ENCODE results near the gene SCN5A.

Gene SCN5A

DNA sequence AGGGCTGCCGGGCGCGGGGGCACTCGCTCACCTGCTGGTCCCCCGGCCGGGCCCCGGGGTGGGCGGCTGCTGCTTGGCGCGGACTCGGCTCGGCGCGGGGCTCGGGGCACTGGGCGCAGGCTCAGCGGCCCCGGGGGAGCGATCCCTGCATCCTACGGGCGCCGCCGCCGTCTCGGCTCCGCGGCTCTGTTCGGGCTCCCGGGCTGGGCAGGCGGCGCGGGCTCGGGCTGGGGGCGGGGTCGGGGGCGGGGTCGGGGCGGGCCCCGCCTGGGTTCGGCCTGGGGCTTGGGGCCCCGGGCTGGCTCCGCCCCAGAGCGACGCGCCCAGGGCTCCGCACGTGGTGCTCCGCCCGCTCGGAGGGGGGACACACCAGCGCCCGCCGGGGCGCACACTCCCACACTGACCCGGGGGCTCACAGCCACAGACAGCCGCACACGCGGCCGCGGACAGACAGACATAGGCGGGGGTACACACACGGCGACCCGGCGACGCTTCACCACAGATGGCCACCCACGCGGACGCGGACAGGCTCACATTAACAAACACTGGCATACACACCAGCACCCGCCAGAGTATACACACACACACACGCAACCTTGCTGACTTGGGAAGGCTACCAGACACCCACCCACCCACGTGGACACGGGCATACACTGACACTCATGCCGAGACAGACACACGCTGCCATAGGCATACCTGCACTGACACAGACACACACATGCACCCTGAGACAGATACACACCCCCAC, at the start of gene SCN5A:
TSS of gene SCN5A (minus strand) at position 188 of the 748 bp plus-strand sequence. CDS start 16,380 bp downstream, outside the sequence.
- peak in 1 of 2 donors; percentile 21 for DNase-seq (ENCODE audit: low read depth in 2 of 2)

DNA sequence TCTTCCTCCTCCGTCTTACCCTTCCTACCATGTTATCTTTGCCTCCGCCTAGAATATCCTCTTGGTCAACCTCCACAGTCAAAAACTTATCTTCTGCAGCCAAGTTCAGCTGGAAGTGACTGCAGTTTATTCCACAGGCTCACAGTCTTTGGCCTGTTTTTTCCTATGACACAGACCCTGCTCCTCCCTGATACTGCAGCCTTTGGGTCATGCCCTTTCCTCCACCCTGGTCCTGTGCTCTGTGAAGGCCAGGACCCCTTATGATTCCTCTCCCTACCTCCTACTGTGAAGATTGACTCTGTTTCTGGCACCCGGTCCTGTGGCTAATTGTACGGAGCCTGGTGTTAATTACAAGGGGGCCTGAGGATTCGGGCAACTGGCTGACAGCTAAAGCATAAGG, 49.3 kb upstream of the SCN5A start:
- no peak for DNase-seq (ENCODE audit: low read depth in 2 of 2)

- DNase-seq (ENCODE audit: low read depth in 2 of 2): no peak
These were observed 48.6 kb upstream of the SCN5A start for GRCh38 chr3:38698061-38698460.

DNA sequence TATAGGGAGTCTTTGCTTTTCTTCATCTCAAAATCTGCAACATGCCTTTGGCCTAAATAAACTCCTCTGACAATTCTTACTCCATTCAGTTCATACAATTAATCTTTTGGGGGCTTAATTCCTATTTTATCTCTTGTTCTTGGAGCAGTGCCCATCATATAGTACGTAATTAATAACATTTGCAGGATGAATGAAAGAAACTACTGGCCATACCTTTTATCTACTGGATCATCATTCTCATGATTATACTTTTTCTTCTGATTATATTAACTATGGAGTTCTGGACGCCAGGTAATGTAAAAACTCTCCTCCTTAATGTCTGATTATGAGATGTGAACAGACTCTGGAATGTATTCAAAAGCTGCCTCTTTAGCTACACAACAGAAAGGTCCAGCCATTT, 46.5 kb upstream of the SCN5A start:
- DNase-seq (ENCODE audit: low read depth in 2 of 2): no peak

GRCh38 chr3:38690185-38690584, 40.7 kb upstream of the SCN5A start:
- no peak for DNase-seq (ENCODE audit: low read depth in 2 of 2)

DNA sequence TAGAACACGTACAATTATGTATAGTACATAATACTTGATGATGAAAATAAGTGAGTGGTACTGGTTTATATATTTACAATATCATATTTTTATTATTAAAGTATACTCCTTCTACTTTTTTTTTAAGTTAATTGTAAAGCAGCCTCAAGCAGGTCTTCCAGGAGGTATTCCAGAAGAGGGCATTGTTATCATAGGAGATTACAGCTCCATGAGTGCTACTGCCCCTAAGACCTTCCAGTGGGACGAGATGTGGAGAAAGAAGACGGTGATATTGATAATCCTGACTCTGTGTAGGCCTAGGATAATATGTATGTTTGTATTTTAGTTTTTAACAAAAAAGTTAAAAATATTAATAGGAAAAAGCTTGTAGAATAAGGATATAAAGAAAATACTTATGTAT, 40.3 kb upstream of the SCN5A start:
- no peak for DNase-seq (ENCODE audit: low read depth in 2 of 2)

GRCh38 chr3:38689346-38689745, 39.9 kb upstream of the SCN5A start:
- no peak for DNase-seq (ENCODE audit: low read depth in 2 of 2)

GRCh38 chr3:38687321-38687720, 37.8 kb upstream of the SCN5A start:
- no peak for DNase-seq (ENCODE audit: low read depth in 2 of 2)

- DNase-seq (ENCODE audit: low read depth in 2 of 2): no peak
These were observed 35.1 kb upstream of the SCN5A start for GRCh38 chr3:38684546-38684945.

- DNase-seq (ENCODE audit: low read depth in 2 of 2): no peak
These were observed 20.2 kb upstream of the SCN5A start for GRCh38 chr3:38669668-38670067.

GRCh38 chr3:38662544-38662943, 13.1 kb upstream of the SCN5A start:
- DNase-seq (ENCODE audit: low read depth in 2 of 2): no peak

DNA sequence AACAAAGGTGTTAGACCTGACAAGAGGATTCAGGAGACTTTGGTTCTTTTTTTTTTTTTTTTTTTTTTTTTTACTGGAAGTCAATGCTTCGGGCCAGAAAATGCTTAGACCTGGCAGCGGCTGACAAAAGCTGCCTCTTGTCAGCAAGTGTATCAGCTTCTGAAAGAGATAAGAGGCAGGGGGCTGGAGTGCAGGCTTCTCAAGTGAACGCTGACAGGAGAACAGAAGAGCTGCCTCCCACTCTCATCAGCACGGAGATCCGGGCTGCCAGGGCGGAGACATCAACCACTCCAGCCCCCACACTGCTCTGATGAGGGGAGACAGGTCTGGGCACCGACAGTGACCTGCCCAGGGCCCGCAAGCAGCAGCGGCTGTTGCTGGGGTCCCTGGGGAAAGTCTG, 9.4 kb upstream of the SCN5A start:
- DNase-seq (ENCODE audit: low read depth in 2 of 2): no peak

- DNase-seq (ENCODE audit: low read depth in 2 of 2): no peak
These were observed 7.9 kb upstream of the SCN5A start for GRCh38 chr3:38657369-38657768.

GRCh38 chr3:38655708-38656300, 6.3 kb upstream of the SCN5A start:
- DNase-seq (ENCODE audit: low read depth in 2 of 2): no peak

GRCh38 chr3:38653685-38654537, 4.4 kb upstream of the SCN5A start:
- DNase-seq (ENCODE audit: low read depth in 2 of 2): no peak

GRCh38 chr3:38652934-38653333, 3.4 kb upstream of the SCN5A start:
- DNase-seq (ENCODE audit: low read depth in 2 of 2): no peak

DNA sequence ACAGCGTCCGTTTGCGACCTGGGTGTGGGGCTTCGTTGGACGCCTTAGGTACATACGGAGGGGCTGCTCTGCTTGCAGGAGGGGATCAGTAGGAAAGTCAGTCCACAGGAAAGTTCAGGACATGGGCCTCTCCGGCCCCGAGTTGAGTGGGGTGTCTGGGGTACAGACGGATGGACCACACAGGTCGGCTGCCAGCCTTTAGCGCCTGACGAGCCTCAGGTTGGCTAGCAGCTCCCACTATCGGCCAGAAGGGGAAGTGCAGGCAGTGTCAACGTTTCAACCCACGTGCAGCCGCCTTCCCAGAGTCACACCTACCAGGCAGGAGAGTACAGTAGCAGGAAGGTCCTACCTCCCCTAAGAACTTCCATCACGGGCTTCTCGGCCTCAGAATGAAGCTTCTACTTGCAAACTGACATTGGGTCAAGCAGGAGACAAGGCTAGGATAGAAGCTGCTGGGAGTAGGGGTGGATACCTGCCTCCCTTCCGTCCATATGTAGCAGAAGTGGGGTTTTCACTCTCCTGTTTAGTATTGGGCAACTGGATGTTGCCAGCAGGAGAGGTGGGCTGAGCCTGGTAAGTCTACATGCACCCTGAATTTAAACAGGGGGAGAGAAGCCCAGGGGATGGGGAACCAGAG, 1.8 kb upstream of the SCN5A start:
- peak; percentile 31 to 49 for DNase-seq (ENCODE audit: low read depth in 2 of 2)

- DNase-seq (ENCODE audit: low read depth in 2 of 2): no peak
These were observed 913 bp upstream of the SCN5A start for GRCh38 chr3:38650248-38650951.

- no peak for DNase-seq (ENCODE audit: low read depth in 2 of 2)
These were observed 608 bp downstream of the SCN5A start for GRCh38 chr3:38648659-38649499.

DNA sequence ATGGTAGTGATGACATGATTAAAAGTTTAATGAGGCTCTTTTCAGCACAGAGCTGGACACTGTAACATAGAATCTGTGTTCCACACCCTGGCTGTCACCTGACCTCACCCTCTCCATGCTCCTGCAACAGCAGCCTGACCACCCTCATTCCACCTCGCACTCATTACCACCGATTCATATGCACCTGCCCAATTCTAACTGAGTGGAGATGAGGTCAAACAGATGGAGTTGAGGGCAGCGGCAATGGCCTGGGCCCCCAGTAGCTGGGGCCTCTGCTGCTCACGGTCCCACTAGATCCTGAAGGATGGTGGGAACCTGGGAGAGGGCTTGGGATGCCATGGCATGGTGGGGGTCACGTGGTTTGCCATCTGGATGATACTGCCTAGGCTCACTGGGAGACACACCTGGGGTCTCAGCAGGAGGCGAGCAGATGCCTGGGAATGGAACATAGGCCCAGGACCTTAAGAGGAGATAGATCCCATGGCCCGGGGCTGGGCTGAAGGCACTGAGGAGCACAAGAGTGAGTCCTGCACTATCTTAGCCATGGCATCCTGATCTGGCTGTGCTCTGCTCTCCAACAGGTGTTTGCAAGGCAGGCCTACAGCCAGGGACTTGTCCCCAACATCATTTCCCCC, 1.3 kb downstream of the SCN5A start:
- DNase-seq (ENCODE audit: low read depth in 2 of 2): no peak

Data from stimulated activated CD8-positive, alpha-beta memory T cell treated with anti-CD3 and anti-CD28 coated beads, Interleukin-2, amount 100 ng/mL, for 1 hour (primary cell).